ENCODE data around the gene SUSD4. TPM values are rescaled to one million over a fixed set of nuclear protein-coding genes. Genes with fewer than 3 reads are reported as not detected.

The SUSD4 gene
- total and polyA plus RNA-seq, 9 of the 15 experiments (the other 6 are each of a cell fraction or from before 2014, with no cell fraction given) = 0.06 to 1.7 (median 0.09) TPM; not detected in 4

- intact Hi-C loops (cut with micrococcal nuclease) (no loop called here), in situ Hi-C loops (cut with MboI) (no loop called here)
- H3K27me3 ChIP-seq (ENCODE audit: control insufficient read depth in 2 of 2, insufficient read depth in 2 of 2, low read length in 2 of 2) = no peaks in the 10 kb centered on the region; a peak in 2 of 5 replicates
- H3K27ac ChIP-seq (ENCODE audit: extremely low read depth, low read depth, low read length) = no peak overlapping the region
- H3K4me2 ChIP-seq (ENCODE audit: insufficient read depth, low read length) = no peak overlapping the region
- BruUV-seq (replicated peaks) = no TSS peak
- ATAC-seq (no peak), FAIRE-seq (no peak), DNase-seq (ENCODE audit: extremely low read depth in 1 of 4, low spot score in 3 of 4) (no peak)
- no peaks in the 10 kb centered on the region for H3K36me3 ChIP-seq (ENCODE audit: control insufficient read depth, insufficient read depth, low read length)
- no peak overlapping the region for H3K9ac ChIP-seq (ENCODE audit: insufficient read depth in 1 of 2, low read depth in 2 of 2, low read length in 2 of 2)
- no peak overlapping the region for H3K4me3 ChIP-seq
- no peak for TF ChIP-seq ZNF395 (CRISPR knock-in tag; IDR thresholded peaks at IDR 0.05)
- TF ChIP-seq ZBTB40 (IDR thresholded peaks at IDR 0.05) = peak; percentile 62; the same call in 1 of the 2 replicates
- no peak for TF ChIP-seq ZBTB40 (CRISPR knock-in tag; IDR thresholded peaks at IDR 0.05)
- no peak overlapping the region for H2AFZ ChIP-seq (ENCODE audit: low read depth, low read length)
- H3K79me2 ChIP-seq (ENCODE audit: control insufficient read depth, insufficient read depth, low read length) = no peaks in the 10 kb centered on the region
- ChIA-PET POLR2A (no interaction called here), CTCF (ENCODE audit: low intra/inter-chr PET ratio) (no interaction called here)
- H3K9me1 ChIP-seq (ENCODE audit: control insufficient read depth, insufficient read depth, low read length) = no peaks in the 10 kb centered on the region
- H3K4me1 ChIP-seq (replicated peaks in 1 of 2; ENCODE audit: control insufficient read depth in 2 of 2, insufficient read depth in 2 of 2, low read length in 2 of 2) = no peaks in the 10 kb centered on the region; a peak in 2 of 5 replicates
- H3K9me3 ChIP-seq (replicated peaks; ENCODE audit: control insufficient read depth, insufficient read depth, low read depth, low read length) = no peaks in the 10 kb centered on the region
- no peaks in the 10 kb centered on the region for H4K20me1 ChIP-seq (replicated peaks; ENCODE audit: control insufficient read depth, insufficient read depth, low read length)
- WGBS (ENCODE audit: insufficient coverage, low coverage, missing lambda C conversion rate) = 56% methylated on average over 9 of the region's 9 CpGs
Observed at GRCh38 chr1:223183268-223183862, 180.6 kb downstream of the SUSD4 start.

All from K562 (cell line).